Measurements from ENCODE around the gene PLA2G4A. TPM values are rescaled to one million over a fixed set of nuclear protein-coding genes. Genes with fewer than 3 reads are reported as not detected.

The PLA2G4A gene
- total and polyA plus RNA-seq, 2 donors (not counting 3 experiments of a cell fraction or from before 2014, with no cell fraction given), result 8.2 to 13.3 TPM

DNA sequence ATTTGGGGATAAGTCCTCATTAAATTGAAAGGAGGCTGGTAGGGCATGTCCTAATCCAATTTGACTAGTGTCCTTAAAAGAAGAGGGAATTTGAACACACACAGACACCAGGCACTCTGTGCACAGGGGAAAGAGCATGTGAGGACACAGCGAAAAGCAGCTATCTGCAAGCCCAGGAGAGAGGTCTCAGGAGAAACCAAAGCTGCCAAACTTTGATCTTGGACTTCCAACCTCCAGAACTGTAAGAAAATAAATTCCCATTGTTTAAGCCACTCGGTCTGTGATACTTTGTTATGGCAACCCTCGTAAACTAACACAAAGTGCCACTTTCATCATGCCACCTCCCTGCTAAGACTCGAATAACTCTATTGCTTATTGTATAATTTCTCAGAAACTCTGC lies 13.8 kb downstream of the PLA2G4A start:
- no peak overlapping the region for H3K9ac ChIP-seq (replicated peaks; ENCODE audit: extremely low read depth, insufficient read depth, low read length)
- no peak for FAIRE-seq
- BruUV-seq (replicated peaks), result no TSS peak

More for the DNA sequence above, 13.8 kb downstream of the PLA2G4A start:
- peaks cover 10% of the 10 kb centered on the region for H3K4me1 ChIP-seq (ENCODE audit: control insufficient read depth, extremely low read depth, insufficient read depth, low read length)
- TF ChIP-seq GATA2 (IDR thresholded peaks at IDR 0.05; ENCODE audit: insufficient read depth, insufficient read length, low read depth, low read length), result no peak
- TF ChIP-seq, protein P1, sequence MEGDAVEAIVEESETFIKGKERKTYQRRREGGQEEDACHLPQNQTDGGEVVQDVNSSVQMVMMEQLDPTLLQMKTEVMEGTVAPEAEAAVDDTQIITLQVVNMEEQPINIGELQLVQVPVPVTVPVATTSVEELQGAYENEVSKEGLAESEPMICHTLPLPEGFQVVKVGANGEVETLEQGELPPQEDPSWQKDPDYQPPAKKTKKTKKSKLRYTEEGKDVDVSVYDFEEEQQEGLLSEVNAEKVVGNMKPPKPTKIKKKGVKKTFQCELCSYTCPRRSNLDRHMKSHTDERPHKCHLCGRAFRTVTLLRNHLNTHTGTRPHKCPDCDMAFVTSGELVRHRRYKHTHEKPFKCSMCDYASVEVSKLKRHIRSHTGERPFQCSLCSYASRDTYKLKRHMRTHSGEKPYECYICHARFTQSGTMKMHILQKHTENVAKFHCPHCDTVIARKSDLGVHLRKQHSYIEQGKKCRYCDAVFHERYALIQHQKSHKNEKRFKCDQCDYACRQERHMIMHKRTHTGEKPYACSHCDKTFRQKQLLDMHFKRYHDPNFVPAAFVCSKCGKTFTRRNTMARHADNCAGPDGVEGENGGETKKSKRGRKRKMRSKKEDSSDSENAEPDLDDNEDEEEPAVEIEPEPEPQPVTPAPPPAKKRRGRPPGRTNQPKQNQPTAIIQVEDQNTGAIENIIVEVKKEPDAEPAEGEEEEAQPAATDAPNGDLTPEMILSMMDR (IDR thresholded peaks at IDR 0.05; ENCODE audit: extremely low read depth in 1 of 2, insufficient read depth in 1 of 2, low read depth in 1 of 2, low read length in 2 of 2), result no peak
- TF ChIP-seq JUN (IDR thresholded peaks at IDR 0.05; ENCODE audit: borderline replicate concordance, insufficient read depth, insufficient read length, low read depth), result no peak
- no peak for TF ChIP-seq POLR2A (IDR thresholded peaks at IDR 0.05; ENCODE audit: low read depth, low read length)
- TF ChIP-seq, protein P2, sequence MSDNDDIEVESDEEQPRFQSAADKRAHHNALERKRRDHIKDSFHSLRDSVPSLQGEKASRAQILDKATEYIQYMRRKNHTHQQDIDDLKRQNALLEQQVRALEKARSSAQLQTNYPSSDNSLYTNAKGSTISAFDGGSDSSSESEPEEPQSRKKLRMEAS (IDR thresholded peaks at IDR 0.05; ENCODE audit: insufficient read depth, insufficient read length), result no peak
- TF ChIP-seq FOS (IDR thresholded peaks at IDR 0.05; ENCODE audit: borderline replicate concordance, insufficient read depth, low read length), result no peak
- TF ChIP-seq EZH2 (IDR thresholded peaks at IDR 0.05; ENCODE audit: borderline replicate concordance, low read depth, low read length, severe bottlenecking), result no peak
- no peak for TF ChIP-seq MYC (IDR thresholded peaks at IDR 0.05; ENCODE audit: low read depth, low read length)
- no peak for TF ChIP-seq POLR2AphosphoS5 (IDR thresholded peaks at IDR 0.05; ENCODE audit: insufficient read depth, low read depth, low read length)
- no peaks in the 10 kb centered on the region for H3K9me3 ChIP-seq (replicated peaks; ENCODE audit: control insufficient read depth, insufficient read depth, low read length)
- dilution Hi-C loops (cut with MboI; ENCODE audit: extremely low pct_ligation_motif_present, low sequenced_read_pairs), result no loop called here
- CTCF ChIA-PET, result no interaction called here
- no peak overlapping the region for H2AFZ ChIP-seq (ENCODE audit: low read depth, low read length)
- no peaks in the 10 kb centered on the region for H3K79me2 ChIP-seq (ENCODE audit: control insufficient read depth, insufficient read depth, low read length)
- H3K27ac ChIP-seq (ENCODE audit: insufficient read depth, low read depth, low read length), result no peak overlapping the region
- intact Hi-C loops (cut with micrococcal nuclease), result no loop called here
- POLR2A ChIA-PET, result no interaction called here
- no peak overlapping the region for H3K4me3 ChIP-seq (replicated peaks in 1 of 3; ENCODE audit: insufficient read depth in 1 of 3, low read depth in 1 of 3, low read length in 3 of 3)
- no peak overlapping the region for H3K4me2 ChIP-seq (ENCODE audit: insufficient read depth, low read length)
- H3K36me3 ChIP-seq (ENCODE audit: control insufficient read depth in 2 of 2, extremely low read depth in 1 of 2, insufficient read depth in 2 of 2, low read length in 2 of 2), result no peaks in the 10 kb centered on the region
- H3K27me3 ChIP-seq (ENCODE audit: control insufficient read depth in 2 of 2, insufficient read depth in 2 of 2, low read length in 2 of 2), result no peaks in the 10 kb centered on the region
- DNase-seq (ENCODE audit: low read depth, low spot score), result no peak
- no peaks in the 10 kb centered on the region for H3K9me1 ChIP-seq (replicated peaks; ENCODE audit: control insufficient read depth, extremely low read depth, insufficient read depth, low read length)
- H4K20me1 ChIP-seq (replicated peaks; ENCODE audit: control insufficient read depth, extremely low read depth, insufficient read depth, low read length), result no peaks in the 10 kb centered on the region
